Measurements from ENCODE around the gene ZFP36L1.

- no peak for TF ChIP-seq POLR2A (IDR thresholded peaks at IDR 0.05)
- no peak for TF ChIP-seq CTCF (IDR thresholded peaks at IDR 0.05)
Measured at GRCh38 chr14:68814539-68815297, 21.9 kb upstream of the ZFP36L1 start.
